NCI-H1436 (cell line): ENCODE measurements around the gene ADAMTSL1.

Source experiments
- DNase-seq: peaks from one replicate; lab custom pipeline; 2025; lab: John Stamatoyannopoulos, UW

ADAMTSL1 gene

GRCh38 chr9:18776836-18777820 lies 303.2 kb downstream of the ADAMTSL1 start:
- no peak for DNase-seq

- no peak for DNase-seq
These were observed 304.2 kb downstream of the ADAMTSL1 start for GRCh38 chr9:18778147-18778546.

GRCh38 chr9:18778846-18779245 lies 304.9 kb downstream of the ADAMTSL1 start:
- no peak for DNase-seq

GRCh38 chr9:18783909-18784308 lies 310.0 kb downstream of the ADAMTSL1 start:
- no peak for DNase-seq

GRCh38 chr9:18785604-18786003 lies 311.7 kb downstream of the ADAMTSL1 start:
- DNase-seq, result no peak

GRCh38 chr9:18786196-18786595 lies 312.2 kb downstream of the ADAMTSL1 start:
- no peak for DNase-seq

GRCh38 chr9:18786911-18787650 lies 313.1 kb downstream of the ADAMTSL1 start:
- no peak for DNase-seq

GRCh38 chr9:18788256-18788655 lies 314.3 kb downstream of the ADAMTSL1 start:
- DNase-seq, result no peak

- no peak for DNase-seq
These were observed 317.1 kb downstream of the ADAMTSL1 start for GRCh38 chr9:18791074-18791473.

- no peak for DNase-seq
These were observed 319.2 kb downstream of the ADAMTSL1 start for GRCh38 chr9:18793122-18793521.

GRCh38 chr9:18795947-18796671 lies 322.2 kb downstream of the ADAMTSL1 start:
- DNase-seq, result no peak

- no peak for DNase-seq
These were observed 322.8 kb downstream of the ADAMTSL1 start for GRCh38 chr9:18796696-18797270.

- no peak for DNase-seq
These were observed 324.2 kb downstream of the ADAMTSL1 start for GRCh38 chr9:18798106-18798505.

- DNase-seq, result no peak
These were observed 324.7 kb downstream of the ADAMTSL1 start for GRCh38 chr9:18798508-18799290.

GRCh38 chr9:18799428-18799827 lies 325.5 kb downstream of the ADAMTSL1 start:
- DNase-seq, result no peak

- DNase-seq, result no peak
These were observed 326.6 kb downstream of the ADAMTSL1 start for GRCh38 chr9:18800579-18800978.

- no peak for DNase-seq
These were observed 331.4 kb downstream of the ADAMTSL1 start for GRCh38 chr9:18805386-18805785.

- DNase-seq, result no peak
These were observed 332.5 kb downstream of the ADAMTSL1 start for GRCh38 chr9:18806232-18807080.

GRCh38 chr9:18810581-18810980 lies 336.6 kb downstream of the ADAMTSL1 start:
- no peak for DNase-seq

GRCh38 chr9:18811171-18811570 lies 337.2 kb downstream of the ADAMTSL1 start:
- DNase-seq, result no peak
